Measurements from ENCODE around the gene TRAF4. TPM values are rescaled to one million over a fixed set of nuclear protein-coding genes. Genes with fewer than 3 reads are reported as not detected.
A peak's percentile ranks its signal among the peaks of the same experiment; 100 is the strongest.

TRAF4 gene
- total and polyA plus RNA-seq, 9 of the 15 experiments (the other 6 are each of a cell fraction or from before 2014, with no cell fraction given), result 2.4 to 147 (median 72.4) TPM

DNA sequence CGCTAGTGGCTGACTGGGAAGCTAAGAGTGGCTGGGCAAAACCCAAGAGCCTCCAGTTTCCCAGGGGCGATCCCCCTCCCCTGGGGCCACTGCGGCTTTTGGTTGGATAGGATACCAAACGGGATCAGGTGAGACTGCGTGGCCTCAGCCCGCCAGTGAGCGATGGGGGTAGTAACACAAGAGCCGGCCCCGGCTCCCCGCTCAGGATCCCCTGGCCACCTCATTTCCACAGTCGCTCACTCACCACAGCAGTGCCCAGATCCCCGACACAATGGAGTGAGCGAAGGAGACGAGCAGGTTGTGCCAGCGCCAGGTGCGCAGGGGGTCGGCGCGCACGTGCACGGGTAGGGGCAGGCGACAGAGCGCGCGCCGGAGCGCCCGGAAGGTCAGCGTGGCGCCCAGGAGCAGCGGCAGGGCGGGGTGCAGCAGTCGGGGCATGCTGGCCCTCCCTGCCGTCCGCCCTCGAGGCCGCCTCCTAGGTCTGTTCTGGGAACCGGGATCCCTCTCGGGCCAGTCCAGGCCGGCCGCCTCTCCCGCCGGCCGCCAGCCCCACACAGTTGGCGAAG is 18.1 kb upstream of the TRAF4 start (continued):
- TF ChIP-seq, protein P1, sequence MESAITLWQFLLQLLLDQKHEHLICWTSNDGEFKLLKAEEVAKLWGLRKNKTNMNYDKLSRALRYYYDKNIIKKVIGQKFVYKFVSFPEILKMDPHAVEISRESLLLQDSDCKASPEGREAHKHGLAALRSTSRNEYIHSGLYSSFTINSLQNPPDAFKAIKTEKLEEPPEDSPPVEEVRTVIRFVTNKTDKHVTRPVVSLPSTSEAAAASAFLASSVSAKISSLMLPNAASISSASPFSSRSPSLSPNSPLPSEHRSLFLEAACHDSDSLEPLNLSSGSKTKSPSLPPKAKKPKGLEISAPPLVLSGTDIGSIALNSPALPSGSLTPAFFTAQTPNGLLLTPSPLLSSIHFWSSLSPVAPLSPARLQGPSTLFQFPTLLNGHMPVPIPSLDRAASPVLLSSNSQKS (CRISPR knock-in tag; IDR thresholded peaks at IDR 0.05), result 0 out of 2 replicates have a peak, but pooled peaks have one; percentile 13
- TF ChIP-seq SMARCB1 (IDR thresholded peaks at IDR 0.05; ENCODE audit: insufficient read length, low read depth) (no peak), COPS2 (conservative IDR thresholded peaks at IDR 0.05) (no peak), ZNF445 (CRISPR knock-in tag; IDR thresholded peaks at IDR 0.05; ENCODE audit: low read depth) (no peak), KDM1A (IDR thresholded peaks at IDR 0.05) (no peak), CC2D1A (IDR thresholded peaks at IDR 0.05) (peak; percentile 76), MBD2 (IDR thresholded peaks at IDR 0.05; ENCODE audit: borderline replicate concordance, low read depth) (no peak; the same call in 1 of the 2 replicates), SIRT6 (IDR thresholded peaks at IDR 0.05; ENCODE audit: low read depth, low read length) (peak; percentile 49), ZC3H11A (IDR thresholded peaks at IDR 0.05; ENCODE audit: low read depth, low read length) (no peak), ZFP1 (CRISPR knock-in tag; IDR thresholded peaks at IDR 0.05) (no peak), CREM (IDR thresholded peaks at IDR 0.05; ENCODE audit: low read depth) (peak; percentile 60), HNRNPL (IDR thresholded peaks at IDR 0.05; ENCODE audit: low read depth, low read length) (peak; percentile 90), DNMT1 (IDR thresholded peaks at IDR 0.05) (no peak), ZC3H4 (CRISPR knock-in tag; IDR thresholded peaks at IDR 0.05; ENCODE audit: borderline replicate concordance) (no peak), ZNF232 (CRISPR knock-in tag; IDR thresholded peaks at IDR 0.05) (0 out of 2 replicates have a peak, but pooled peaks have one; percentile 50), CBX3 (IDR thresholded peaks at IDR 0.05; ENCODE audit: borderline replicate concordance in 1 of 2, low read length in 2 of 2) (no peak)
- TF ChIP-seq, protein P2, sequence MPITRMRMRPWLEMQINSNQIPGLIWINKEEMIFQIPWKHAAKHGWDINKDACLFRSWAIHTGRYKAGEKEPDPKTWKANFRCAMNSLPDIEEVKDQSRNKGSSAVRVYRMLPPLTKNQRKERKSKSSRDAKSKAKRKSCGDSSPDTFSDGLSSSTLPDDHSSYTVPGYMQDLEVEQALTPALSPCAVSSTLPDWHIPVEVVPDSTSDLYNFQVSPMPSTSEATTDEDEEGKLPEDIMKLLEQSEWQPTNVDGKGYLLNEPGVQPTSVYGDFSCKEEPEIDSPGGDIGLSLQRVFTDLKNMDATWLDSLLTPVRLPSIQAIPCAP (CRISPR knock-in tag; IDR thresholded peaks at IDR 0.05; ENCODE audit: borderline replicate concordance), result no peak
- TF ChIP-seq, protein P3, sequence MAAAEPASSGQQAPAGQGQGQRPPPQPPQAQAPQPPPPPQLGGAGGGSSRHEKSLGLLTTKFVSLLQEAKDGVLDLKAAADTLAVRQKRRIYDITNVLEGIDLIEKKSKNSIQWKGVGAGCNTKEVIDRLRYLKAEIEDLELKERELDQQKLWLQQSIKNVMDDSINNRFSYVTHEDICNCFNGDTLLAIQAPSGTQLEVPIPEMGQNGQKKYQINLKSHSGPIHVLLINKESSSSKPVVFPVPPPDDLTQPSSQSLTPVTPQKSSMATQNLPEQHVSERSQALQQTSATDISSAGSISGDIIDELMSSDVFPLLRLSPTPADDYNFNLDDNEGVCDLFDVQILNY (CRISPR knock-in tag; IDR thresholded peaks at IDR 0.05), result 0 out of 2 replicates have a peak, but pooled peaks have one; percentile 61
- TF ChIP-seq, protein P4, sequence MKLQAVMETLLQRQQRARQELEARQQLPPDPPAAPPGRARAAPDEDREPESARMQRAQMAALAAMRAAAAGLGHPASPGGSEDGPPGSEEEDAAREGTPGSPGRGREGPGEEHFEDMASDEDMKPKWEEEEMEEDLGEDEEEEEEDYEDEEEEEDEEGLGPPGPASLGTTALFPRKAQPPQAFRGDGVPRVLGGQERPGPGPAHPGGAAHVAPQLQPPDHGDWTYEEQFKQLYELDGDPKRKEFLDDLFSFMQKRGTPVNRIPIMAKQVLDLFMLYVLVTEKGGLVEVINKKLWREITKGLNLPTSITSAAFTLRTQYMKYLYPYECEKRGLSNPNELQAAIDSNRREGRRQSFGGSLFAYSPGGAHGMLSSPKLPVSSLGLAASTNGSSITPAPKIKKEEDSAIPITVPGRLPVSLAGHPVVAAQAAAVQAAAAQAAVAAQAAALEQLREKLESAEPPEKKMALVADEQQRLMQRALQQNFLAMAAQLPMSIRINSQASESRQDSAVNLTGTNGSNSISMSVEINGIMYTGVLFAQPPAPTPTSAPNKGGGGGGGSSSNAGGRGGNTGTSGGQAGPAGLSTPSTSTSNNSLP (IDR thresholded peaks at IDR 0.05; ENCODE audit: borderline replicate concordance, low read depth, low read length), result no peak
- TF ChIP-seq, protein P5, sequence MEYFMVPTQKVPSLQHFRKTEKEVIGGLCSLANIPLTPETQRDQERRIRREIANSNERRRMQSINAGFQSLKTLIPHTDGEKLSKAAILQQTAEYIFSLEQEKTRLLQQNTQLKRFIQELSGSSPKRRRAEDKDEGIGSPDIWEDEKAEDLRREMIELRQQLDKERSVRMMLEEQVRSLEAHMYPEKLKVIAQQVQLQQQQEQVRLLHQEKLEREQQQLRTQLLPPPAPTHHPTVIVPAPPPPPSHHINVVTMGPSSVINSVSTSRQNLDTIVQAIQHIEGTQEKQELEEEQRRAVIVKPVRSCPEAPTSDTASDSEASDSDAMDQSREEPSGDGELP (CRISPR knock-in tag; IDR thresholded peaks at IDR 0.05; ENCODE audit: borderline replicate concordance), result peak; percentile 68
- TF ChIP-seq, protein P6, sequence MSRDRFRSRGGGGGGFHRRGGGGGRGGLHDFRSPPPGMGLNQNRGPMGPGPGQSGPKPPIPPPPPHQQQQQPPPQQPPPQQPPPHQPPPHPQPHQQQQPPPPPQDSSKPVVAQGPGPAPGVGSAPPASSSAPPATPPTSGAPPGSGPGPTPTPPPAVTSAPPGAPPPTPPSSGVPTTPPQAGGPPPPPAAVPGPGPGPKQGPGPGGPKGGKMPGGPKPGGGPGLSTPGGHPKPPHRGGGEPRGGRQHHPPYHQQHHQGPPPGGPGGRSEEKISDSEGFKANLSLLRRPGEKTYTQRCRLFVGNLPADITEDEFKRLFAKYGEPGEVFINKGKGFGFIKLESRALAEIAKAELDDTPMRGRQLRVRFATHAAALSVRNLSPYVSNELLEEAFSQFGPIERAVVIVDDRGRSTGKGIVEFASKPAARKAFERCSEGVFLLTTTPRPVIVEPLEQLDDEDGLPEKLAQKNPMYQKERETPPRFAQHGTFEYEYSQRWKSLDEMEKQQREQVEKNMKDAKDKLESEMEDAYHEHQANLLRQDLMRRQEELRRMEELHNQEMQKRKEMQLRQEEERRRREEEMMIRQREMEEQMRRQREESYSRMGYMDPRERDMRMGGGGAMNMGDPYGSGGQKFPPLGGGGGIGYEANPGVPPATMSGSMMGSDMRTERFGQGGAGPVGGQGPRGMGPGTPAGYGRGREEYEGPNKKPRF (IDR thresholded peaks at IDR 0.05; ENCODE audit: low read depth, low read length), result no peak

Data from K562 (cell line).